Smooth muscle cell of the brain vasculature (primary cell): ENCODE results near the gene GAPVD1.
"Not testable (repeated sequence)": the region's sequence is repeated elsewhere in the genome, so short reads cannot be mapped to it uniquely, and the experiment has no call there.

Experiments used
- DNase-seq: peaks from one replicate; pipeline ENCODE4 v3.0.0-alpha.2; 2012; ENCODE audit warnings: low read depth, low spot score

Gene GAPVD1

GRCh38 chr9:125261501-125262293 is at the start of gene GAPVD1:
TSS of gene GAPVD1 (plus strand) at chr9:125261826. CDS start at chr9:125298922, 37,096 bp downstream.
- peak; percentile 66 for DNase-seq

- no peak for DNase-seq
Observed at GRCh38 chr9:125214186-125214585, 47.4 kb upstream of the GAPVD1 start.

- DNase-seq = no peak
Observed at GRCh38 chr9:125218621-125219020, 43.0 kb upstream of the GAPVD1 start.

GRCh38 chr9:125224858-125225257 is 36.8 kb upstream of the GAPVD1 start:
- not testable (repeated sequence) for DNase-seq

- DNase-seq = no peak
Observed at GRCh38 chr9:125227761-125228160, 33.9 kb upstream of the GAPVD1 start.

GRCh38 chr9:125233678-125234077 is 27.9 kb upstream of the GAPVD1 start:
- peak; percentile 57 for DNase-seq

- not testable (repeated sequence) for DNase-seq
Observed at GRCh38 chr9:125234099-125234498, 27.5 kb upstream of the GAPVD1 start.

GRCh38 chr9:125235804-125236519 is 25.7 kb upstream of the GAPVD1 start:
- DNase-seq = no peak

GRCh38 chr9:125236520-125237159 is 25.0 kb upstream of the GAPVD1 start:
- DNase-seq = not testable (repeated sequence)

- DNase-seq = no peak
Observed at GRCh38 chr9:125238127-125238914, 23.3 kb upstream of the GAPVD1 start.

- DNase-seq = no peak
Observed at GRCh38 chr9:125238915-125239446, 22.6 kb upstream of the GAPVD1 start.

- no peak for DNase-seq
Observed at GRCh38 chr9:125239631-125240597, 21.7 kb upstream of the GAPVD1 start.

- no peak for DNase-seq
Observed at GRCh38 chr9:125240649-125240999, 21.0 kb upstream of the GAPVD1 start.

GRCh38 chr9:125241000-125241862 is 20.4 kb upstream of the GAPVD1 start, which contains the start of gene HSPA5:
TSS of gene HSPA5 (minus strand) at chr9:125241343. CDS start at chr9:125241126, 217 bp downstream.
- DNase-seq = peak; percentile 99

GRCh38 chr9:125241863-125242739 is 19.5 kb upstream of the GAPVD1 start:
- DNase-seq = no peak

- DNase-seq = no peak
Observed at GRCh38 chr9:125243792-125244260, 17.8 kb upstream of the GAPVD1 start.

- no peak for DNase-seq
Observed at GRCh38 chr9:125246261-125246667, 15.4 kb upstream of the GAPVD1 start.

GRCh38 chr9:125254231-125254630 is 7.4 kb upstream of the GAPVD1 start:
- no peak for DNase-seq
